Immature natural killer cell (primary cell): ENCODE data around the gene ZMYND11. TPM values are rescaled to one million over a fixed set of nuclear protein-coding genes. Genes with fewer than 3 reads are reported as not detected.

ENCODE experiments used
- DNase-seq, 3 donors: peaks; one replicate each; pipeline ENCODE4 v3.0.0; 2022; ENCODE audit warnings: mixed read lengths in 1 of 3
- H3K27ac Mint-ChIP-seq, 6 donors: one replicate each; pipeline ENCODE4 v1.8.0; 2020; ENCODE audit warnings: mixed read lengths in 6 of 6, mild to moderate bottlenecking in 5 of 6, inconsistent platforms in 4 of 6, moderate library complexity in 3 of 6
- H3K27me3 Mint-ChIP-seq, 3 donors: one replicate each; pipeline ENCODE4 v1.8.0; 2020 to 2021; ENCODE audit warnings: low read depth in 3 of 3, mild to moderate bottlenecking in 3 of 3, mixed read lengths in 3 of 3, moderate library complexity in 3 of 3, inconsistent platforms in 1 of 3
- H3K36me3 Mint-ChIP-seq, 3 donors: one replicate each; pipeline ENCODE4 v1.8.0; 2020; ENCODE audit warnings: mixed read lengths in 3 of 3, inconsistent platforms in 2 of 3, mild to moderate bottlenecking in 2 of 3
- H3K4me1 Mint-ChIP-seq, 2 donors: one replicate each; pipeline ENCODE4 v1.8.0; 2020; ENCODE audit warnings: inconsistent platforms in 2 of 2, mild to moderate bottlenecking in 2 of 2, mixed read lengths in 2 of 2, moderate library complexity in 1 of 2
- H3K4me3 Mint-ChIP-seq, 5 donors: one replicate each; pipeline ENCODE4 v1.8.0; 2020; ENCODE audit warnings: mild to moderate bottlenecking in 5 of 5, mixed read lengths in 5 of 5, inconsistent platforms in 3 of 5, moderate library complexity in 3 of 5
- H3K9me3 Mint-ChIP-seq, 6 donors: one replicate each; pipeline ENCODE4 v1.8.0; 2020; ENCODE audit warnings: mild to moderate bottlenecking in 6 of 6, mixed read lengths in 6 of 6, inconsistent platforms in 4 of 6, moderate library complexity in 3 of 6
- polyA plus RNA-seq, 3 donors: library from polyadenylated mRNA; unstranded; fragments of 300-500 nt; fragmentation: Illumina TruSeq; gene quantifications; one replicate each; pipeline ENCODE4 v1.2.3, GENCODE V29; 2021

The ZMYND11 gene
- polyA plus RNA-seq, result 10 to 100 TPM; 24.4 to 58.9 (median 29.4) TPM

DNA sequence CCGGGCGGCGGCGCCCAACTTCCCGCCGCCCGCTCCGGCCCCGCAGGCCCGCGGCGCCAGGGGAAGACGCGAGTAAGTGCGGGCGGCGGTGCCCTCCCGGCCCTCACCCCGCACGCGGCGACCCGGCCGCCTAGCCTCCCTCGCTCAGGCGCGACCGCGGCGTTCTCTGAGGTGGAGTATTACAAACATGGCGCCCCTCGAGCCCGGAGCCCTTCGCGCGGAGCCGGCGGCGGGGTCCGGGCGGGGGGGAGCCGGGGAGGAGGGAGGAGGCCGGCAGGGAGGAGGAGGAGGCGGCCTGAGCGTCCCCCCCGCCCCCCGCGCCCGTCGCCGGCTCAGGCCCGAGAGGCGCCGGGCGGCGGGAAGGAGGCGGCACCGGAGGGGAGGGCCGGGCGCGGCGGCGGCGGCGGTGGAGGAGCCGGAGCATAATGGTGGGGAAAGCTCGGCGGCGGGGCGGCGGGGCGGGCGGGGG lies at the start of gene ZMYND11:
Gene ZMYND11, plus strand, starts transcription at position 324 of the 469 bp plus-strand sequence. CDS start 44,558 bp downstream, outside the sequence.
- H3K36me3 Mint-ChIP-seq, result no peaks in the 10 kb centered on the region
- H3K9me3 Mint-ChIP-seq, result no peaks in the 10 kb centered on the region
- peaks cover 27 to 52% of the 10 kb centered on the region in 2 donors for H3K4me1 Mint-ChIP-seq
- DNase-seq, result peak; percentile 66 to 74 (median 73)
- peaks cover 1 to 8% (median 5%) of the 10 kb centered on the region in 3 donors for H3K27me3 Mint-ChIP-seq
- peak within 1 kb of the TSS; percentile 89 to 97 (median 94) for H3K27ac Mint-ChIP-seq
- peak within 1 kb of the TSS; percentile 89 to 94 (median 91) for H3K4me3 Mint-ChIP-seq

DNA sequence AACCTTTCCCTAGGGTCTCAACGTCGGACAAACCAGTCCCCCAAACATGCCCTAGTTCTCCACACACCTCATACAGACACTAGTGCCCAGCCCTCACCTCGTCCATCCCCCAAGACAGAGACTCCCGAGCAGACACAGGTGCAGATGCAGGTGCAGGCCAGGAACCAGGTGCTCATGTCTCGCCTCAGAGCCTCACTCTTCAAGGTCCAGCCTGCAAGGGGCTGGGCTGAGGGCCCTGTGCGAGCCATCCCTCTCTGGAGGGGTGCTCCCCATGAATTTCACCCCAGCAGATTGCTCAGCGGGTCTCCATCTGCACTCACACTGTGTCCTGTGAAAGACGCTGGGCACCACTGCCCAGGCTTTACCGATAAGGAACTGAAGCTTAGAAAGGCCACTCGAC lies 49.2 kb upstream of the ZMYND11 start:
- Mint-ChIP-seq H3K9me3 (peaks cover 0 to 2% (median 0%) of the 10 kb centered on the region in 6 donors), H3K36me3 (no peaks in the 10 kb centered on the region), H3K27ac (no peak overlapping the region), H3K4me3 (no peak overlapping the region), H3K4me1 (peaks cover 0 to 2% of the 10 kb centered on the region in 2 donors), H3K27me3 (peaks cover 2 to 3% (median 3%) of the 10 kb centered on the region in 3 donors)
- DNase-seq, result no peak

DNA sequence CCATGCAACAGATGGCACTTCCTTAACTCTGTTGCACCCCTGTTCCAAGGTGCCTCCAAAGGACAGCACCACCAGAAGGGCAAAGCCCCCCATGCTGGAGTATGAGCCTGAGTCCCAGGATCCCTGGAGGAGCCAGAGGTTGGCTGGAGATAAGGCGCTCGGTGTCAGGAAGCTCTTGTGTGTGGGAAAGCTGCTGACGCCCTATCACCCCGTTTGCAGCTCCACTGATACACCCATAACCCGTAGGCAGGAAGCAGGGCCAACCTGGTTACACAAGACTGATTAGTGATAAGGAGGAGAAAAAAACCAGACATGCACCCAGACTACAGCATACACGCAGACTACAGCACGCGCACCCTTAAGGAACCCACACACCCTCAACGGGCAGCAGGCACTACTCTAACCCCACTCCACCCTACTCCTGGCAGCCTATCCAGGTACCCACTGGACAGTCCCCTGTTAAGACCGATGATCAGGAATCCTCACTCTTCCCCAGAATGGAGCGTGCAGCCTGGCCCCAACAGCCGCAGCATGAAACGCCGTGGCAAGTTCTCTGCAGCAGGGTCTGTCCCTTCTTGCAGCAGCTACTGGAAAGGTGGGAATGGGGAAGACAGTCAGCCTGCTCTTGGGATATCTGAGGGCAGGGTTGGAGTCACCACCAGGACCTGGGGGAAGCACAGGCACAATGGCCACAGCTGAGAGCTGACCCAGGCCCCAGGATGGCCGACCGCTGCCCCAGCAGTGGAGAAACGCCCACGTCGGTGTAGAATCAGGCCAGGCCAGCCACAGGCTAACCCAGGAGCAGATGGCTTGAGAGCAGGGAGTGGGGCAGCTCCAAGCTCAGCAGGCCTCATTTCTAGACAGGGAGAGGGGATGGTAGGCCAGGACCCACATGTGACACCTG lies 47.8 kb upstream of the ZMYND11 start:
- no peaks in the 10 kb centered on the region for H3K36me3 Mint-ChIP-seq
- peak overlapping the region in 1 of 6 donors; percentile 57 for H3K27ac Mint-ChIP-seq
- no peak overlapping the region for H3K4me3 Mint-ChIP-seq
- H3K27me3 Mint-ChIP-seq, result peaks cover 0 to 4% (median 3%) of the 10 kb centered on the region in 3 donors
- H3K9me3 Mint-ChIP-seq, result peaks cover 0 to 2% (median 0%) of the 10 kb centered on the region in 6 donors
- DNase-seq, result no peak
- peaks cover 0 to 2% of the 10 kb centered on the region in 2 donors for H3K4me1 Mint-ChIP-seq

DNA sequence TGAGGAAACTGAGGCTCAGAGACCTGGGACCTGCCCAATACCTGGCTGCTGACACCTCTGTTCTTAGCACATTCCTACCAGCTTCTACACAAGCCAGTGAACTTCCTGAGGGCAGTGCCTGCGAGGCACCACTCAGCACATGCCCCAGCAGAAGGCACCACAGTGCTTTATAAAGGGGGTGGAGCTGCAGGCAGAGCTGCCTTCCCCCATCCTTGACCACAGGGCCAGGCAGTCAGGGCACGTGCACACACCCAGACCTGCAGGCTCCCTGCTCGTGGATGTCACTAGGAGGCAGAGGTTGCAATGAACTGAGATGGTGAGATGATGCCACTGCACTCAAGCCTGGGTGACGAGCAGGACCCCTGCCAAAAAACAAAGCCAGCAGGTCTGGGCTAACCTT lies 47.0 kb upstream of the ZMYND11 start:
- DNase-seq, result peak in 1 of 3 donors; percentile 4
- peaks cover 0 to 6% (median 3%) of the 10 kb centered on the region in 3 donors for H3K27me3 Mint-ChIP-seq

DNA sequence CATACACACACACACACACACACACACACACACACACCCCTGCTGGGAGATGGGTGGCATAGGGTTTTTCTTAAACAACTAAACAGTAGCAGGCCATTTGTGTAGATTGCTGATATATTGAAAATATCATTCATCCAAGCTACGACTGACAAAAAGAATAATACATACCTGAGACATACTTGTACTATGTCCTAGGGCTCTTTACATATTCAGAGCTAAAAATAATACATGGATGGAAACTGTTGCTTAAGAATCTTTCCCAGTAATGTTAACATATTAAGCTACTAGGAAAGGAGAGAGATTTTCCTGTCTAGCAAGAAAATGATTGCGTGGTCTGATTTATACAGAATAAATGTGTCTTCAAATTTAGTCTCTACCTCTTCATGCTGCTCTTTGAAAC lies 46.0 kb upstream of the ZMYND11 start:
- H3K27ac Mint-ChIP-seq, result no peak overlapping the region
- peaks cover 0 to 2% of the 10 kb centered on the region in 2 donors for H3K4me1 Mint-ChIP-seq
- no peak for DNase-seq
- H3K27me3 Mint-ChIP-seq, result peaks cover under 1 to 4% (median 2%) of the 10 kb centered on the region in 3 donors
- peaks cover 0 to 2% (median under 1%) of the 10 kb centered on the region in 6 donors for H3K9me3 Mint-ChIP-seq
- no peaks in the 10 kb centered on the region for H3K36me3 Mint-ChIP-seq
- no peak overlapping the region for H3K4me3 Mint-ChIP-seq

More for the DNA sequence above, 47.0 kb upstream of the ZMYND11 start:
- peaks cover 0 to 2% (median 0%) of the 10 kb centered on the region in 6 donors for H3K9me3 Mint-ChIP-seq
- peaks cover 0 to 2% of the 10 kb centered on the region in 2 donors for H3K4me1 Mint-ChIP-seq
- no peak overlapping the region for H3K27ac Mint-ChIP-seq
- no peak overlapping the region for H3K4me3 Mint-ChIP-seq
- no peaks in the 10 kb centered on the region for H3K36me3 Mint-ChIP-seq

DNA sequence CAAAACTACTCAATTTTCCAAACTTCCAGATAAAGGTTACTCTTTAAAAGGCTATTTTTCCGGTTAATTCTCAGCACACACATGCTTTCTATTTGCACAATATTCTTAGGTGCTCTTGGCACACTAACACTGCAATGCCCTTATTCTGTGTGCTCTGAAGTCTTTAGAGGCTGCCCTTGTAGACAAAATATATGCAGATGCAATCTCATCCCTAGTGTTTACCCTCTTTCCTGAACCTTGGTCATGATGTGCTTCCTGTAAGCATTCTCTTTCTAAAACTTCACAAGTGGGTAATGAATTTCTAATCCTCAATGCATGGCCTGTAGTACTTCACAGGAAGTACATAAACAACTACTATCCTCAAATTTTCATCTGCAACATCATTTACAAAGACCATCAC lies 45.1 kb upstream of the ZMYND11 start:
- Mint-ChIP-seq H3K27ac (no peak overlapping the region), H3K36me3 (no peaks in the 10 kb centered on the region), H3K9me3 (peaks cover 0 to 11% (median 6%) of the 10 kb centered on the region in 6 donors), H3K4me3 (no peak overlapping the region), H3K4me1 (peaks cover 0 to 2% of the 10 kb centered on the region in 2 donors), H3K27me3 (peaks cover 0 to 6% (median 4%) of the 10 kb centered on the region in 3 donors)
- DNase-seq, result no peak

DNA sequence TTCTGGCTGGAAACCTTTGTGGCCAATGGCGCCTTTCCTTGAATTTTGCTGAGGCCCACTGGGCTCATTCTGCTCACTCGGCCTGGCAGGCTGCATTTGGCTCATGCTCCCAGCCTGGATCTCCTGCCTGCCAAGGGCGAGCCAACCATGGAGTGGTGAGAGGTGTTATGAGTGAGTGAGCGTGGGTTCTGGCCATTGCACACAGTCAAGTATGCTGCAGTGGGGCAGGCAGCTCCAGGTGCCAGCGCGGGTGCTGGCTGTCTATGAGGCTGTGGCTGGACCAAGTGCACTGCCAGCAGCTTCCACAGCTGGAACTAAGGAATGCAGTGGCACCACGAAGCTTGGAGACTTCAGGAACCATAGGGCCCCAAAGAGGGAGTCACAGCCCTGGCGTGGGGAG lies 43.9 kb upstream of the ZMYND11 start:
- peaks cover 0 to 18% (median 10%) of the 10 kb centered on the region in 6 donors for H3K9me3 Mint-ChIP-seq
- H3K27ac Mint-ChIP-seq, result no peak overlapping the region
- no peak for DNase-seq
- H3K27me3 Mint-ChIP-seq, result peaks cover 0 to 7% (median 6%) of the 10 kb centered on the region in 3 donors
- no peaks in the 10 kb centered on the region for H3K36me3 Mint-ChIP-seq
- no peak overlapping the region for H3K4me3 Mint-ChIP-seq
- peaks cover 0 to 2% of the 10 kb centered on the region in 2 donors for H3K4me1 Mint-ChIP-seq

DNA sequence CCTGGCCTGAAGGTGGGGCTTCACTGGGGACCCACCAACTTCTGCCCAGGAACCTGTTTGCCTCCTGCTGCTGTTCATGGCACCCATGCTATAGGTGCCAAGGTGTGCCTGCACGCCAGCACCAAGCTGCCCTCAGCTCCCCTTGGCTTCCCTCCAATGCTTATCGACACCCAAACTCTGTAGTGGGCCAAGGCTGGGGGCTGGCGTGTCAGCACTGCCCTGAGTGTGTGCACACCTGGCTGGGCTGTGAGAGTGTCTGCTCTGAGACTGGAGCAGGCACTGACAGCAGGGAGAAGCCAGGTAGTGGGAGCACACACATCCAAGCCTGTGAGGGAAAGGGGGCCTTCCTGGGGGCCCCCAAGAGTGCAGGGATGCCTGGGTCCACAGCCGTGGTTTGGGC lies 43.1 kb upstream of the ZMYND11 start:
- Mint-ChIP-seq H3K36me3 (no peaks in the 10 kb centered on the region), H3K9me3 (peaks cover 3 to 22% (median 13%) of the 10 kb centered on the region in 6 donors), H3K27me3 (peaks cover 0 to 7% (median 7%) of the 10 kb centered on the region in 3 donors), H3K27ac (no peak overlapping the region), H3K4me3 (no peak overlapping the region), H3K4me1 (peaks cover 0 to 2% of the 10 kb centered on the region in 2 donors)
- no peak for DNase-seq

DNA sequence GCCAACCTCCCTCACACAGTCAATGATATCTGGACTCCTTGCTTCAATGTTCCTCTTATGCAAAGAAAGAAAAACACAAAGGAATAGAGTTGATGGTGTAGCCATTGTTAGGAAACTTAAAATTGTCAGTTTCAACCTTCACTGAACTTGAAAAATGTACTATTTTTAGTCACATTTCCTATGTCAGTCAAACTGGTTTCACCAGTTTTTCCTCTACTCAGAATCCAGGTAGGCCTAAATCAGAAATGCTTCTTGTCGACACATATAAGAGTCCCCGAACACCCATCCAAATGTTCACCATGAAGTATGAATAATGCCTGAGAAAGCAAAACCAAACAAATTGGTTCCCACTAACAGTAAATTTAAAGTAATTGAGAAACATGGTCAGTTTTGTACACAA lies 42.4 kb upstream of the ZMYND11 start:
- peaks cover 0 to 2% of the 10 kb centered on the region in 2 donors for H3K4me1 Mint-ChIP-seq
- peaks cover 3 to 23% (median 14%) of the 10 kb centered on the region in 6 donors for H3K9me3 Mint-ChIP-seq
- peaks cover 0 to 7% (median 7%) of the 10 kb centered on the region in 3 donors for H3K27me3 Mint-ChIP-seq
- H3K36me3 Mint-ChIP-seq, result no peaks in the 10 kb centered on the region
- DNase-seq, result no peak
- H3K4me3 Mint-ChIP-seq, result no peak overlapping the region
- no peak overlapping the region for H3K27ac Mint-ChIP-seq

DNA sequence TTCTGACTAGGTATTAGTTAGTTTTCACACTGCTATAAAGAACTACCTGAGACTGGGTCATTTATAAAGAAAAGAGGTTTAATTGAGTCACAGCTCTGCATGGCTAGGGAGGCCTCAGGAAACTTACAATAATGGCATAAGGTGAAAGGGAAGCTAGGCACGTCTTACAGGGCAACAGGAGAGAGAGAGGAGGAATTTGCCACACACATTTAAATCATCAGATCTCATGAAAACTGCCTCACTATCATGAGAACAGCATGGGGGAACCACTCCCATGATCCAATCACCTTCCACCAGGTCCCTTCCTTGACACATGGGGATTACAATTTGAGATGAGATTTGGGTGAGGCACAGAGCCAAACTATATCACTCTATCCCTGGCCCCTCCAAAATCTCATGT lies 40.6 kb upstream of the ZMYND11 start:
- Mint-ChIP-seq H3K4me1 (no peaks in the 10 kb centered on the region), H3K4me3 (no peak overlapping the region), H3K36me3 (no peaks in the 10 kb centered on the region), H3K9me3 (peaks cover 5 to 23% (median 14%) of the 10 kb centered on the region in 6 donors), H3K27ac (no peak overlapping the region), H3K27me3 (peaks cover 0 to 7% (median 7%) of the 10 kb centered on the region in 3 donors)
- no peak for DNase-seq

DNA sequence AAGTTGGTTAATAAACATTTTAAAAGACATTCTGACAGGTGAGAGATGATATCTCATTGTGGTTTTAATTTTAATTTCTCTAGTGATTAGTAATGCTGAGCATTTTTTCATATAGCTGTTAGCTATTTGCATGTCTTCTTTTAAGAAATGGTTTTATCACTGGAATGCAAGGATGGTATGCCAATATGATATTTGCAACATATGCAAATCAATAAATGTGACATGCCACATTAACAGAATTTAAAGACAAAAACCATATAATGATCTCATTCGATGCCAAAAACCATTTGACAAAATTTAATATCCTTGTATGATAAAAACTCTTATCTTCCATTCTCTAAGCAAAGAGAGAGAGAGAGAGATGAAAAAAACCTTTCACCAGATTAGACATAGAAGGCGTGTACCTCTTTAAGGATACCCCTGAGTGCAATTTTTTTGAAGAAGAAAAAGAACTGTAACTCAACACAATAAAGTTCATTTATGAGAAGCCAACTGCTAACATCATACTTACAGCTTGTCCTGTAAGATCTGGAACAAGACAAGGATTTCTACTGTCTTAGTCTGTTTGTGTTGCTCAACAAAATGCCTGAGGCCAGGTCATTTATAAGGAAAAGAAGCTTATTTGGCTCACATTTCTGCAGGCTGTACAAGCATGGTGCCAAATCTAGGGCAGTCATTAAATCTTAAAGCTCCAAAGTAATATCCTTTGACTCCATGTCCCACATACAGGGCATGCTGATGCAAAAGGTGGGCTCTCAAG lies 39.7 kb upstream of the ZMYND11 start:
- H3K4me3 Mint-ChIP-seq, result no peak overlapping the region
- H3K4me1 Mint-ChIP-seq, result no peaks in the 10 kb centered on the region
- no peak for DNase-seq
- no peak overlapping the region for H3K27ac Mint-ChIP-seq
- peaks cover 0 to 9% (median 7%) of the 10 kb centered on the region in 3 donors for H3K27me3 Mint-ChIP-seq
- H3K9me3 Mint-ChIP-seq, result peaks cover 5 to 23% (median 14%) of the 10 kb centered on the region in 6 donors
- no peaks in the 10 kb centered on the region for H3K36me3 Mint-ChIP-seq

DNA sequence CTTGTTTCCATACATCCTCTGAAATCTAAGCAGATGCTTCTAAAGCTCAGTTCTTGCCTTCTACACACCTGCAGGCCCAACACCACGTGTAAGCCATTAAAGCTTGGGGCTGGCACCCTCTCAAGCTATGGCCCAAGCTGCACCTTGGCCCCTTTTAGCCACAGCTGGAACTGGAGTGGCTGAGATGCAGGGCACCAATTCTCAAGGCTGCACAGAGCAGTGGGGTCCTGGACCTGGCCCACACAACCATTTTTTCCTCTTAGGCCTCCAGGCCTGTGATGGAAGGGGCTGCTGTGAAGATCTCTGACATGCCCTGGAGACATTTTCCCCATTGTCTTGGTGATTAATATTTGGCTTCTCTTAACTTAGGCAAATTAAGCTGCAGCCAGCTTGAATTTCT lies 38.8 kb upstream of the ZMYND11 start:
- Mint-ChIP-seq H3K4me3 (no peak overlapping the region), H3K4me1 (no peaks in the 10 kb centered on the region), H3K27me3 (peaks cover 0 to 9% (median 7%) of the 10 kb centered on the region in 3 donors), H3K9me3 (peaks cover 5 to 23% (median 14%) of the 10 kb centered on the region in 6 donors), H3K27ac (no peak overlapping the region), H3K36me3 (no peaks in the 10 kb centered on the region)
- no peak for DNase-seq

DNA sequence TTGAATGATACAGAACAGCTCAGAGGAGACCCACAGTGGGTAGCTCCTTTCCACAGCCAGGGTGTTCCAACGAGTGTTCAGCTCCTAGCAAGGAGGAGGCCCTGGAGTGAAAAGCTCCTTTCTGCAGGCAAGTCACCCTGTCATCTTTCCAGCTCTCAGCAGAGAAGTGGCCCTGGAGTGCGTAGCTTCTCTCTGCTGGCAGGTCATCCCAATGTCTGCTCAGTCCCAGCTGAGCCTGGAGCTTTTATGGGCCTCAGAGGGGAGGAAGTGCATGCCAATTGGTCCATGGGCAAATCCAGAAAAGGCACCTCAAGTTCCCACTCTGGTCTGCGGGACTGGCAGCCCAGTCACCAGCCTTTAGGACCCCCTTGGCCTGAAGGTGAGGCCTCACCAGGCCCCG lies 30.8 kb upstream of the ZMYND11 start:
- Mint-ChIP-seq H3K4me1 (peaks cover 0 to 3% of the 10 kb centered on the region in 2 donors), H3K36me3 (no peaks in the 10 kb centered on the region), H3K27ac (no peak overlapping the region), H3K27me3 (peaks cover 2 to 5% (median 3%) of the 10 kb centered on the region in 3 donors), H3K9me3 (no peaks in the 10 kb centered on the region), H3K4me3 (no peak overlapping the region)
- no peak for DNase-seq
